Spinal cord (tissue), 10 donors: Measurements from ENCODE around the gene CPEB3. TPM values are rescaled to one million over a fixed set of nuclear protein-coding genes. Genes with fewer than 3 reads are reported as not detected.

Source experiments
- DNase-seq, 6 donors: peaks; one replicate each; pipeline versions ENCODE4 v3.0.0 to v3.0.0-alpha.2; 2013 to 2015; ENCODE audit warnings: low spot score in 6 of 6, low read depth in 4 of 6
- H3K27ac ChIP-seq: one replicate; pipeline ENCODE4 v1.5.1; 2013; ENCODE audit warnings: low read depth, low read length, control low read depth
- H3K27me3 ChIP-seq: one replicate; pipeline ENCODE4 v1.6.1; 2013; ENCODE audit warnings: low read length; ENCODE audit not compliant: control insufficient read depth, insufficient read depth
- H3K36me3 ChIP-seq: one replicate; pipeline ENCODE4 v1.6.1; 2013; ENCODE audit warnings: low read length; ENCODE audit not compliant: control insufficient read depth, insufficient read depth
- H3K4me1 ChIP-seq: one replicate; pipeline ENCODE4 v1.6.1; 2013; ENCODE audit warnings: low read length; ENCODE audit not compliant: control insufficient read depth, insufficient read depth
- H3K4me3 ChIP-seq: one replicate; pipeline ENCODE4 v1.5.1; 2013; ENCODE audit warnings: low read depth, low read length, control low read depth
- H3K9me3 ChIP-seq: one replicate; pipeline ENCODE4 v1.6.1; 2013; ENCODE audit warnings: low read length; ENCODE audit not compliant: control insufficient read depth, insufficient read depth
- WGBS: methylation state at CpG from one replicate; pipeline ENCODE4 v1.1.5; 2013; ENCODE audit warnings: missing lambda C conversion rate; ENCODE audit not compliant: insufficient coverage; 5-methylcytosine and 5-hydroxymethylcytosine counted together
- polyA plus RNA-seq, 2 donors: library from polyadenylated mRNA; unstranded; fragments of 120-200 nt; gene quantifications; one replicate each; pipeline ENCODE4 v1.2.1, GENCODE V29; 2013; ENCODE audit not compliant: insufficient read length in 2 of 2
- total RNA-seq, 2 donors: library from RNA; depleted of rRNA in 1 of 2; stranded (reverse); fragments of 120-200 nt in 1 of 2; fragments of >200 nt in 1 of 2; gene quantifications; one replicate each; pipeline versions ENCODE4 v1.2.3 to v1.2.4, GENCODE V29; 2013 to 2014
- donor health status: healthy.

Gene CPEB3
- total and polyA plus RNA-seq, 4 donors, result 9.0 to 29.3 (median 17.1) TPM

- DNase-seq, result no peak
- H3K4me1 ChIP-seq, result no peaks in the 10 kb centered on the region
- H3K36me3 ChIP-seq, result peaks cover 6% of the 10 kb centered on the region
- H3K27me3 ChIP-seq, result no peaks in the 10 kb centered on the region
- no peak overlapping the region for H3K27ac ChIP-seq
- H3K4me3 ChIP-seq, result no peak overlapping the region
- WGBS, result 73% methylated on average over 4 of the region's 13 CpGs
- no peaks in the 10 kb centered on the region for H3K9me3 ChIP-seq
These were observed 14.5 kb upstream of the CPEB3 start for GRCh38 chr10:92305133-92306072.

- 67% methylated on average over 1 of the region's 1 CpG for WGBS
- no peak for DNase-seq
- no peak overlapping the region for H3K4me3 ChIP-seq
- peaks cover 9% of the 10 kb centered on the region for H3K36me3 ChIP-seq
- H3K27me3 ChIP-seq, result no peaks in the 10 kb centered on the region
- no peak overlapping the region for H3K27ac ChIP-seq
- no peaks in the 10 kb centered on the region for H3K9me3 ChIP-seq
- no peaks in the 10 kb centered on the region for H3K4me1 ChIP-seq
These were observed 13.2 kb upstream of the CPEB3 start for GRCh38 chr10:92304061-92304460.

- no peaks in the 10 kb centered on the region for H3K27me3 ChIP-seq
- H3K9me3 ChIP-seq, result no peaks in the 10 kb centered on the region
- H3K4me3 ChIP-seq, result no peak overlapping the region
- no peak for DNase-seq
- H3K36me3 ChIP-seq, result peaks cover 11% of the 10 kb centered on the region
- H3K4me1 ChIP-seq, result no peaks in the 10 kb centered on the region
- H3K27ac ChIP-seq, result no peak overlapping the region
These were observed 12.2 kb upstream of the CPEB3 start for GRCh38 chr10:92303096-92303495.

GRCh38 chr10:92298487-92298886 lies 7.6 kb upstream of the CPEB3 start:
- WGBS, result 100% methylated on average over 1 of the region's 6 CpGs
- no peak for DNase-seq
- Histone ChIP-seq H3K4me3 (no peak overlapping the region), H3K36me3 (peaks cover 16% of the 10 kb centered on the region), H3K4me1 (peaks cover under 1% of the 10 kb centered on the region), H3K9me3 (no peaks in the 10 kb centered on the region), H3K27me3 (no peaks in the 10 kb centered on the region), H3K27ac (no peak overlapping the region)

- Histone ChIP-seq H3K4me3 (peak overlapping the region; percentile 99), H3K9me3 (no peaks in the 10 kb centered on the region), H3K36me3 (peaks cover 8% of the 10 kb centered on the region), H3K27ac (no peak overlapping the region), H3K4me1 (peaks cover 15% of the 10 kb centered on the region), H3K27me3 (no peaks in the 10 kb centered on the region)
- peak in 4 of 6 donors; percentile 3 to 69 (median 38) for DNase-seq
- WGBS, result 1% methylated on average over 11 of the region's 17 CpGs
These were observed 1.3 kb upstream of the CPEB3 start for GRCh38 chr10:92291921-92292845.

GRCh38 chr10:92291616-92291865 lies 663 bp upstream of the CPEB3 start:
- Histone ChIP-seq H3K27ac (peak overlapping the region; percentile 89), H3K9me3 (no peaks in the 10 kb centered on the region), H3K36me3 (peaks cover 8% of the 10 kb centered on the region), H3K27me3 (no peaks in the 10 kb centered on the region), H3K4me3 (peak overlapping the region; percentile 99), H3K4me1 (peaks cover 15% of the 10 kb centered on the region)
- WGBS, result 0% methylated on average over 6 of the region's 10 CpGs
- DNase-seq, result no peak

- WGBS, result under 1% methylated on average over 28 of the region's 33 CpGs
- no peaks in the 10 kb centered on the region for H3K9me3 ChIP-seq
- DNase-seq, result peak; percentile 8 to 77 (median 49)
These were observed 622 bp downstream of the CPEB3 start for GRCh38 chr10:92290076-92290836.

GRCh38 chr10:92284112-92284704 lies 6.7 kb downstream of the CPEB3 start:
- Histone ChIP-seq H3K9me3 (no peaks in the 10 kb centered on the region), H3K4me3 (no peak overlapping the region), H3K27me3 (no peaks in the 10 kb centered on the region), H3K4me1 (no peaks in the 10 kb centered on the region), H3K27ac (no peak overlapping the region), H3K36me3 (no peaks in the 10 kb centered on the region)
- WGBS, result 84% methylated on average over 9 of the region's 10 CpGs
- DNase-seq, result no peak

More at GRCh38 chr10:92290076-92290836, 622 bp downstream of the CPEB3 start:
- Histone ChIP-seq H3K27me3 (no peaks in the 10 kb centered on the region), H3K4me3 (peak overlapping the region; percentile 99), H3K36me3 (peaks cover 8% of the 10 kb centered on the region), H3K27ac (peak overlapping the region; percentile 94), H3K4me1 (peaks cover 15% of the 10 kb centered on the region)
